ENCODE results near the gene NOVA2. TPM values are rescaled to one million over a fixed set of nuclear protein-coding genes. Genes with fewer than 3 reads are reported as not detected.
A peak's percentile ranks its signal among the peaks of the same experiment; 100 is the strongest.

NOVA2 gene
- total and polyA plus RNA-seq, 9 of the 15 experiments (the other 6 are each of a cell fraction or from before 2014, with no cell fraction given), result not detected

GRCh38 chr19:45999653-46000121 is 26.0 kb upstream of the NOVA2 start (continued):
- TF ChIP-seq ZBTB1 (CRISPR knock-in tag; IDR thresholded peaks at IDR 0.05; ENCODE audit: borderline replicate concordance, low read depth) (no peak), PRDM10 (IDR thresholded peaks at IDR 0.05; ENCODE audit: partially characterized antibody) (peak; percentile 37), ATF7 (IDR thresholded peaks at IDR 0.05) (peak; percentile 99), SP1 (CRISPR knock-in tag; IDR thresholded peaks at IDR 0.05) (no peak), ZNF696 (CRISPR knock-in tag; conservative IDR thresholded peaks at IDR 0.05) (no peak), NCOA1 (IDR thresholded peaks at IDR 0.05; ENCODE audit: low read depth) (peak; percentile 89), E2F3 (CRISPR knock-in tag; IDR thresholded peaks at IDR 0.05) (no peak), BMI1 (IDR thresholded peaks at IDR 0.05; ENCODE audit: low read length) (no peak), ZNF79 (CRISPR knock-in tag; IDR thresholded peaks at IDR 0.05; ENCODE audit: low read depth) (no peak), CREBBP (IDR thresholded peaks at IDR 0.05; ENCODE audit: low read depth, low read length) (no peak), ZNF277 (CRISPR knock-in tag; IDR thresholded peaks at IDR 0.05; ENCODE audit: borderline replicate concordance) (no peak), ZNF197 (CRISPR knock-in tag; IDR thresholded peaks at IDR 0.05; ENCODE audit: low read depth) (no peak), CBFA2T3 (IDR thresholded peaks at IDR 0.05) (no peak), TAF1 (IDR thresholded peaks at IDR 0.05; ENCODE audit: control insufficient read depth, extremely low read depth, insufficient read depth, low read length, severe bottlenecking) (no peak), ZNF282 (CRISPR knock-in tag; IDR thresholded peaks at IDR 0.05) (no peak), ZNF695 (CRISPR knock-in tag; IDR thresholded peaks at IDR 0.05) (no peak), TFAP4 (CRISPR knock-in tag; IDR thresholded peaks at IDR 0.05; ENCODE audit: borderline replicate concordance) (no peak), SMC3 (conservative IDR thresholded peaks at IDR 0.05; ENCODE audit: insufficient read depth, low read depth, low read length) (no peak), ZMIZ1 (IDR thresholded peaks at IDR 0.05; ENCODE audit: low read depth in 2 of 2, low read length in 2 of 2) (no peak)
